Breast epithelium (tissue), 4 donors: ENCODE data around the gene SLC1A3. TPM values are rescaled to one million over a fixed set of nuclear protein-coding genes. Genes with fewer than 3 reads are reported as not detected.

Experiments
- DNase-seq, 2 donors: peaks; one replicate each; pipeline ENCODE4 v3.0.0-alpha.2; 2019; ENCODE audit warnings: low spot score in 2 of 2
- H3K27ac ChIP-seq, 2 donors: fragments of 200-600 bp; sonication (generic) in 1 of 2; one replicate each; pipeline ENCODE4 v1.5.1; 2016 to 2019; ENCODE audit warnings: mild to moderate bottlenecking in 1 of 2
- H3K27me3 ChIP-seq, 2 donors: fragments of 200-600 bp; sonication (generic) in 1 of 2; one replicate each; pipeline versions ENCODE4 v1.5.1 to v1.6.0; 2017 to 2019; ENCODE audit warnings: control low read depth in 1 of 2, mild to moderate bottlenecking in 1 of 2
- H3K36me3 ChIP-seq: fragments of 200-600 bp; one replicate; pipeline ENCODE4 v1.5.1; 2019
- H3K4me1 ChIP-seq, 2 donors: fragments of 200-600 bp; sonication (generic); one replicate each; pipeline ENCODE4 v1.5.1; 2016 to 2019; ENCODE audit warnings: control low read depth in 1 of 2
- H3K4me3 ChIP-seq, 3 donors: fragments of 200-600 bp; sonication (generic); 1 replicate in 2 of 3; 2 replicates in 1 of 3; pipeline ENCODE4 v1.5.1; 2016 to 2019; ENCODE audit warnings: mild to moderate bottlenecking in 3 of 3, moderate library complexity in 2 of 3
- H3K9me3 ChIP-seq, 2 donors: fragments of 200-600 bp; sonication (generic) in 1 of 2; one replicate each; pipeline ENCODE4 v1.5.1; 2016 to 2019; ENCODE audit warnings: control low read depth in 1 of 2
- CTCF ChIP-seq, 3 donors: fragments of 450-650 bp; IDR thresholded peaks; one replicate each; pipeline ENCODE4 v1.5.1; 2016 to 2017; ENCODE audit warnings: antibody characterized with exemption in 3 of 3, mild to moderate bottlenecking in 3 of 3, moderate library complexity in 3 of 3
- POLR2A ChIP-seq: fragments of 450-650 bp; IDR thresholded peaks from one replicate; pipeline ENCODE4 v1.6.1; 2016; ENCODE audit warnings: antibody characterized with exemption, mild to moderate bottlenecking, moderate library complexity
- POLR2AphosphoS5 ChIP-seq, 3 donors: sonication (generic); formaldehyde crosslinking; IDR thresholded peaks; one replicate each; pipeline ENCODE4 v1.6.1; 2017; ENCODE audit warnings: antibody characterized with exemption in 3 of 3
- intact Hi-C: fragments of 100-400 bp; cut with DNase I; formaldehyde crosslinking; loops from one replicate; pipeline ENCODE4 v1.15.1; 2023; ENCODE audit warnings: low total_unique reads
- total RNA-seq, 3 donors: library from RNA; depleted of rRNA; stranded (reverse); fragments of >200 nt; gene quantifications; one replicate each; pipeline ENCODE4 v1.1.0, GENCODE V29; 2016

SLC1A3 gene
- total RNA-seq, 3 donors from 2014 or later: 29.8 to 122 (median 87.5) TPM

- intact Hi-C loops: no loop called here
These were observed 89.8 kb downstream of the SLC1A3 start for GRCh38 chr5:36696059-36696673.

GRCh38 chr5:36698031-36698430 lies 91.6 kb downstream of the SLC1A3 start:
- Histone ChIP-seq H3K4me1 (peaks cover 0 to 3% of the 10 kb centered on the region in 2 donors), H3K9me3 (no peaks in the 10 kb centered on the region), H3K27ac (no peak overlapping the region), H3K4me3 (no peak overlapping the region), H3K36me3 (no peaks in the 10 kb centered on the region), H3K27me3 (no peaks in the 10 kb centered on the region)
- no peak for DNase-seq
- TF ChIP-seq POLR2AphosphoS5 (IDR thresholded peaks at IDR 0.05) (no peak), CTCF (IDR thresholded peaks at IDR 0.05) (no peak), POLR2A (no peak)
- intact Hi-C loops: no loop called here

More at GRCh38 chr5:36696059-36696673, 89.8 kb downstream of the SLC1A3 start:
- TF ChIP-seq CTCF (IDR thresholded peaks at IDR 0.05) (peak; percentile 56 to 69 (median 58)), POLR2AphosphoS5 (IDR thresholded peaks at IDR 0.05) (no peak), POLR2A (no peak)
- no peak overlapping the region for H3K27ac ChIP-seq
- DNase-seq: peak; percentile 59 to 69
- H3K4me3 ChIP-seq: no peak overlapping the region
- H3K36me3 ChIP-seq: no peaks in the 10 kb centered on the region
- H3K27me3 ChIP-seq: no peaks in the 10 kb centered on the region
- peaks cover 0 to 6% of the 10 kb centered on the region in 2 donors for H3K4me1 ChIP-seq
- no peaks in the 10 kb centered on the region for H3K9me3 ChIP-seq

- H3K4me1 ChIP-seq: no peaks in the 10 kb centered on the region
- no peaks in the 10 kb centered on the region for H3K9me3 ChIP-seq
- DNase-seq: no peak
- no peaks in the 10 kb centered on the region for H3K36me3 ChIP-seq
- intact Hi-C loops: no loop called here
- H3K4me3 ChIP-seq: no peak overlapping the region
- no peak overlapping the region for H3K27ac ChIP-seq
- TF ChIP-seq POLR2A (no peak), POLR2AphosphoS5 (IDR thresholded peaks at IDR 0.05) (no peak), CTCF (IDR thresholded peaks at IDR 0.05) (no peak)
- no peaks in the 10 kb centered on the region for H3K27me3 ChIP-seq
These were observed 94.8 kb downstream of the SLC1A3 start for GRCh38 chr5:36701085-36701698.

GRCh38 chr5:36703245-36703860 lies 96.9 kb downstream of the SLC1A3 start:
- no peaks in the 10 kb centered on the region for H3K36me3 ChIP-seq
- no peaks in the 10 kb centered on the region for H3K27me3 ChIP-seq
- no peak overlapping the region for H3K27ac ChIP-seq
- H3K4me3 ChIP-seq: no peak overlapping the region
- intact Hi-C loops: no loop called here
- no peak for DNase-seq
- TF ChIP-seq POLR2A (no peak), CTCF (IDR thresholded peaks at IDR 0.05) (no peak), POLR2AphosphoS5 (IDR thresholded peaks at IDR 0.05) (no peak)
- H3K9me3 ChIP-seq: no peaks in the 10 kb centered on the region
- H3K4me1 ChIP-seq: no peaks in the 10 kb centered on the region

- Histone ChIP-seq H3K27me3 (no peaks in the 10 kb centered on the region), H3K27ac (no peak overlapping the region), H3K36me3 (no peaks in the 10 kb centered on the region), H3K4me3 (no peak overlapping the region), H3K4me1 (no peaks in the 10 kb centered on the region), H3K9me3 (no peaks in the 10 kb centered on the region)
- TF ChIP-seq POLR2AphosphoS5 (IDR thresholded peaks at IDR 0.05): no peak
- no peak for TF ChIP-seq POLR2A
- TF ChIP-seq CTCF (IDR thresholded peaks at IDR 0.05): no peak
- intact Hi-C loops: no loop called here
- DNase-seq: no peak
These were observed 97.7 kb downstream of the SLC1A3 start for GRCh38 chr5:36704131-36704530.
